Hindlimb muscle (tissue), 1 donor: ENCODE data around the gene MOSPD3. TPM values are rescaled to one million over a fixed set of nuclear protein-coding genes. Genes with fewer than 3 reads are reported as not detected.

ENCODE experiments used
- DNase-seq: peaks from one replicate; pipeline ENCODE4 v3.0.0-alpha.2; 2013
- polyA plus RNA-seq: library from polyadenylated mRNA; unstranded; fragments of 120-200 nt; gene quantifications from one replicate; pipeline ENCODE4 v1.2.1, GENCODE V29; 2013; ENCODE audit not compliant: insufficient read length

The MOSPD3 gene
- polyA plus RNA-seq, 1 donor = 17.9 TPM

DNA sequence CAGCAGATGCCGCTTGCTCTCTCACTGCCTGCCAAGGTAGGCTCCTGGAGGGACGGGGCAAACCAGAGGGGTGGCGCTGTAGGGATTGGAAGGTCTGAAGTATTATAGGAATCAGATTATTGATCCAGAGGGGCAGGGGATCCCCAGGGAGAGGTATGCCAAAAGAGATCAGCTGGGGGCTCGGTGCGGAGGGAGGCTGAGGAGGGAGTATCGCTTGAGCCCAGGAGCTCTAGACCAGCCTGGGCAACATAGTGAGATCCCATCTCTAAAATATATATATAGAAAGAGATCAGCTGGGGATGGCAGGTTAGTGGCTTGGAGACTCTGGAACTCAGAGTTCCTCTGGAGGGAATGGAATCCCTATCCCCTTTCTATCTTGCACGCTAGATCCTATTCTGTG, 17.2 kb upstream of the MOSPD3 start:
- no peak for DNase-seq

DNA sequence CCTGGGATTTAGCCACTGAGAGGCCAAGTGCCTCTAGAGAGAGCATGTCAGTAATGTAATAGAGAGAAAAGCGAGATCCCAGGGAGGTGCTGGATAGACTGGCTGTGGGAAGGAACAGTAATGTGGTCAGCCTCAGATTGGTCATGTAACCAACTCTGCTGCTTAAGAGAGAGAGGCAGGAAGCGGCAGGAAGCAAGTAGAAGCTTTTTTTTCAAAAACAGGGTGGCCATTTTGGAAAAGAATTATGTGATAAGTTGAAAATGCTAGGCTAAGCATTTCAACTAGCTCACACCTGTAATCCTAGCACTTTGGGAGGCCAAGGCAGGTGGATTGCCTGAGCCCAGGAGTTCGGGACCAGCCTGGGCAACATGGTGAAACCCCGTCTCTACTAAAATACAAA, 13.9 kb upstream of the MOSPD3 start:
- no peak for DNase-seq

DNA sequence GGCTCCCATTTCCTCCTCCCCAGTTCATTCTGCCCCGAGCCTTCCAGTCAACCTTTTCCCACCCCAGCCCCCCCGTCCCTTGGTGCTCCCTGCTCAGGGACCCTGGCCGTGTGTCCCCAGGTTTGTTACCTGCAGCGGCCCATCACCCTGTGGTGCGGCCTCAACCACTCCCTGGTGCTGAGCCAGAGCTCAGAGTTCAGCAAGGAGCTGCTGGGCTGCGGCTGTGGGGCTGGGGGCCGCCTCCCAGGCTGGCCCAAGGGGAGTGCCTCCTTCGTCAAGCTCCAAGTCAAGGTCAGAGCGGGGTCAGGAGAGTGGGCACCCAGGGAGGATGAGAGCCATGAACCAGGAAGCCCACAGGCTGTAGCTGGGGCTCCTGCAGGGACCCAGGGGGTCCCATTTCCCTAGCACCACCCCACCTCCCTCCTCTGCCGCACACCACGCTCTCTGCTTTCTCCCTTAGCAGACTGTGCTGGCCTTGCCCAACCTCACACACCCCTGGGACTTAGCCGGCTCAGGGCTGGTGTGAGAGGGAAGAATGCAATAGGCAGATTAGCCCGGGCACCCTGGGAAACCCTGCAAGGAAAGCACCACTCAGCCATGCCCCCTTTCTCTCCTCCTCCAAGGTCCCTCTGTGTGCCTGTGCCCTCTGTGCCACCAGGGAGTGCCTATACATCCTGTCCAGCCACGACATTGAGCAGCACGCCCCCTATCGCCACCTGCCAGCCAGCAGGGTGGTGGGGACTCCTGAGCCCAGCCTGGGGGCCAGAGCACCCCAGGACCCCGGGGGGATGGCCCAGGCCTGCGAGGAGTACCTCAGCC, 12.2 kb upstream of the MOSPD3 start:
- DNase-seq = no peak

DNA sequence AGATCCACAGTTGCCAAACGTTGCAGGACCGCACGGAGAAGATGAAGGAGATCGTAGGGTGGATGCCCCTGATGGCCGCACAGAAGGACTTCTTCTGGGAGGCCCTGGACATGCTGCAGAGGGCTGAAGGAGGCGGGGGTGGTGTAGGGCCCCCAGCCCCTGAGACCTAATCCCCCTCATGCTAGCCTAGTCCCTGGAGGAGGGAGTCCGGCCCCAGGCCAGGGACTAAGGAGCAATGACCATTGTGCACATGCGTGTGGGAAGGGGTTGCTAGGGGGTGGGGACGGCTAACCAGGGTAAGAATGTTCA, 11.7 kb upstream of the MOSPD3 start:
- no peak for DNase-seq

DNA sequence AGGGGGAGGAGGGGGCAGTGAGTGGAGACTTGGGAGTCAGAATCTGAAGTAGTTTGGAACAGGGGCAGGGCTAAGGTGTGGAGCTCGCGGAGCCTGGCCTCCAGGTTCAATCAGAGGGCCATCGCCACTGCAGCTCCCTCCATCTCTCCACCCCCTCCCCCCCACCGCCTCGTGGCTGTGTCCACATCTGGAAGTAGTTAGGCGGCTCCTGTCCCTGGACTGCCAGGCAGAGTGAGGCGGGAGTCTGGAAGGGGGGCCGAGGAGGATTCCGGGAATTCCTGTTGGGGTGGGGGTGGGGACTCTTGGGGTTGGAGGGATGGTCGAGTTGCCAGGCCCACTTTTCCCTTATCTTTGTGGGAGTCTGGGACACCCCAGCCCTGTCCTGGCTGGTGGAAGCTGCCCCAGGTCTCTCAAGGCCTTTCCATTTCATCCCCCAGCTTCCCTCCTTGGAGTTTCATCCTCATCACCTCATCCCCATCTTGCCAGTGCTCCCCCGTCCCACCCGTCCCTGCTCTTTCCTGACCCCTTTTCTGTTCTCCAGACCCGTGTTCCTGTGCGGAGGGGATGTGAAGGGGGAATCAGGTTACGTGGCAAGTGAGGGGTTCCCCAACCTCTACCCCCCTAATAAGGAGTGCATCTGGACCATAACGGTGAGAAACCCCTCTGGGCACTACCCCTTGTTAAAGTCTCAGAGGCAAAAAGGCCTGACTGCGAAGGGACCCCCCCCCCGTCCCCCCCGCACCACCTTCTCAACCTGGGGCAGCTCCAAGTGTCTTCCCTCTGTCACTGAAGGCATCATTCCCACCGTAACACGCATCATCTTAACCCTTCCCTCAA, 9.2 kb upstream of the MOSPD3 start:
- DNase-seq = peak; percentile 88

DNA sequence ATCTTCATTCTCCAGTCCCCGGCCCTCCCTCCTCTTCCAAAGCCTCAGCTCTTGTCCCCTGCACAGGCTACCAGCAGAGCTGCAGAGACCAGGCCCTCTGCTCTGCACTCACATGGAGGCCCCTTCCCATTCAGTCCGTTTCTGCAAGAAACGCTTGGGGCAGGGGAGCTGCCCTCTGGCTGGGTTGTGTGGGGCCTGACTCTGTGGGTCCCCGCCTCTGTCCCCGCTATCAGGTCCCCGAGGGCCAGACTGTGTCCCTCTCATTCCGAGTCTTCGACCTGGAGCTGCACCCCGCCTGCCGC, 8.7 kb upstream of the MOSPD3 start:
- no peak for DNase-seq

DNA sequence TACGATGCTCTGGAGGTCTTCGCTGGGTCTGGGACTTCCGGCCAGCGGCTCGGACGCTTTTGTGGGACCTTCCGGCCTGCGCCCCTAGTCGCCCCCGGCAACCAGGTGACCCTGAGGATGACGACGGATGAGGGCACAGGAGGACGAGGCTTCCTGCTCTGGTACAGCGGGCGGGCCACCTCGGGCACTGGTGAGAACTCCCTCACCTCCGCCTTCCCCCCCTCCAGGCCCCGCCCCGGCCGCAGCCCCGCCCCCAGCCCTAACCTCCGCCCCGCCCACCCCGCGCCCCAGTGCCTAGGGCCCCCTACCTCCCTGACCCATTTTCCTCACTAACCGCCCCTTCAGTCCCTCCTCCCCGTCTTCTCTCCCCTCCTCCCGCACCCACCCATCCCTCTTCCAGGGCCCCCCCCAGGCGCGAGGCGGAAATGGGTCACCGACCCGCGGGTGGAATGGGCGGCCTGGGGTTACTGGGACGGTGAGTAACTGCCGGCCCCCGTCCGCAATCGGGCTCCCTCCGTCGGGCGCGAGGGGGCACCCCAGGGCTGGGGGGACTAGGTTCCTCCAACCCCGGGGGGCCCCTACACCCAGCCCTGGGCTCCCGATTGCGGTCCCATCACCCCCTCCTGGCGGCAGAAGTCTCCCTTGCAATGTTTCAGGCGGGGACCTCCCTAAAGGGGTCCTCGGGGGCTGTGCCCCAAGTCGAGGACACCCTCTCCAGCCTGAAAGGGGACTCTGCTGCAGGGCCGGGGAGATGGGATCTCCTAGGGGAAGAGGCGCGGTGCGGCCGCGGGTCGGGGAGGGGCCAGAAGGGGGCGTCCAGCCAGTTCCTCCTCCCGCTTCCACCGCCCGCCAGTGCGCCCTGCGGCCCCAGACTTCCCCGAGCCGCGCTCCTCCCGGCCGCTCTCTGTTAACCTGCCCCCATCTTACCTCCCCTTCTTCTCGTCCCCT, 8.0 kb upstream of the MOSPD3 start:
- no peak for DNase-seq

DNA sequence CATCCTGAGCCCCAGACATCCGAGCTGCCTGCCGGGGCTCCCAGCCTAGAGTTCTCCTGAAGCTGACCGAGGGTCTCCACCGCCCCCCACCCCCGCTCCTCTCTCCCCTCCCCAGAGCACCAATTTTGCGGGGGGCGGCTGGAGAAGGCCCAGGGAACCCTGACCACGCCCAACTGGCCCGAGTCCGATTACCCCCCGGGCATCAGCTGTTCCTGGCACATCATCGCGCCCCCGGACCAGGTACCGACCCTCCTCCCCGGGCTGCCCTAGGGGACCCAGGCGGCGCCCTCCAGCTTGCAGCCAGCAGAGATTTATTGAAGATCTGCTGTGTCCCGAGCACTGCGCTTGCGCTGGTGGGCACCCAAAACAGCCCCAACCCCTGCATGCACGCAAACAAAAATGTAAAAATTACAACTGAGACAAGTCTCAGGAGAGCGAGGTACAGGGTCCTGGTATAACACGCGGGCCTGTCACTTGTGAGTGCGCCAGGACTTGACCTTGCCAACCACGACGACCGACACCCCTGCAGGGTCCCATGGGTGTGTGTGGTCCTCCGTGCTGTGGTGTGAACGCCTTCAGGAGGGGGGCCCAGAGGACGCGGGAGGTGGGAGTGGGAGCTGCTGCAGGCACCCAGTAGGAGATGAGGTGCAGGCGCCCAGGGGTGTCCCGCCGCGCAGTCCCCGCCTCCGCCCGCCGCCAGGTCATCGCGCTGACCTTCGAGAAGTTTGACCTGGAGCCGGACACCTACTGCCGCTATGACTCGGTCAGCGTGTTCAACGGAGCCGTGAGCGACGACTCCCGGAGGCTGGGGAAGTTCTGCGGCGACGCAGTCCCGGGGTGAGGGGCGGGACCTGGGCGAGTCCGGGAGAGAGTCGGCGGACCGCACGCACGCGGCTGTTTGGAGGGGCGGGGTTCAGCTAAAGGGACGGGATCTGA, 7.1 kb upstream of the MOSPD3 start:
- no peak for DNase-seq

DNA sequence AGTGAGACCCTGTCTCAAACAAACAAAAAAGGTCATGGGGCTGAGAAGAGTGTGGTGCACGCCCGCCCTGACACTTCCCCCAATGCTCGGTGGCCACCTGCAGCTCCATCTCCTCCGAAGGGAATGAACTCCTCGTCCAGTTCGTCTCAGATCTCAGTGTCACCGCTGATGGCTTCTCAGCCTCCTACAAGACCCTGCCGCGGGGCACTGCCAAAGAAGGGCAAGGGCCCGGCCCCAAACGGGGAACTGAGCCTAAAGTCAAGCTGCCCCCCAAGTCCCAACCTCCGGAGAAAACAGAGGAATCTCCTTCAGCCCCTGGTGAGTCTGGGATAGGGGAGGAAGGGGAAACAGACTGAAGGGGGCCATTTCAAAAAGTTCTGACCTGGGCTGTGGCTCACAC, 6.0 kb upstream of the MOSPD3 start:
- no peak for DNase-seq

DNA sequence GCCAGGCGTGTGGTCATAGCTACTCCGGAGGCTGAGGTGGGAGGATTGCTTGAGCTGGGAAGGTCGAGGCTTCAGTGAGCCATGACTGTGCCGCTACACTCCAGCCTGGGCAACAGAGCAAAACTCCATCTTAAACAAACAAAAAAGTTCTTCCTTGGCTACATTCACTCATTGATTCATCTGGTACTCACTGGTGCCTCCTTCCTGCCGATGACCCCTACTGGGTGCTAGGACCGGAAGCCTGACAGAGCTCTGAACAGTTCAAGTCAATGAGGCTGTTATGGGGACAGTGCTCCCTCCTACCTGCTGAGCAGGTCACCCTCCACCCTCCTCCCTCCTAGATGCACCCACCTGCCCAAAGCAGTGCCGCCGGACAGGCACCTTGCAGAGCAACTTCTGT, 5.2 kb upstream of the MOSPD3 start:
- DNase-seq = no peak

DNA sequence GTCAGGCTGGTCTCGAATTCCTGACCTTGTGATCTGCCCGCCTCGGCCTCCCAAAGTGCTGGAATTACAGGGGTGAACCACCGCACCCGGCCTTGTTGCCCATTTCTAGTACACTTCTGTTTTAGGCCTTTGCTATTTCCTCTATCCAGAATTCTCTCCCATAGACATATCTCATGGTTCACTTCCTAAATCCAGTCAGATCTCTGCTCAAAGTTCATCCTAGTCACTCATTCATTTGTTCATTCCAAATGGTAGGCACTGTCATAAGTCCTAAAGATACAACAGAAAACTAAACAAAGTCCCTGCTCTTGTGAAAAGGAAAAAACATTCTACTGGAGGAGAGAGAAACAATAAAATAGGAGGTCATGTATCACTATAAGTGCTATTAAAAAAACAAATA, 2.4 kb upstream of the MOSPD3 start:
- DNase-seq = no peak

DNA sequence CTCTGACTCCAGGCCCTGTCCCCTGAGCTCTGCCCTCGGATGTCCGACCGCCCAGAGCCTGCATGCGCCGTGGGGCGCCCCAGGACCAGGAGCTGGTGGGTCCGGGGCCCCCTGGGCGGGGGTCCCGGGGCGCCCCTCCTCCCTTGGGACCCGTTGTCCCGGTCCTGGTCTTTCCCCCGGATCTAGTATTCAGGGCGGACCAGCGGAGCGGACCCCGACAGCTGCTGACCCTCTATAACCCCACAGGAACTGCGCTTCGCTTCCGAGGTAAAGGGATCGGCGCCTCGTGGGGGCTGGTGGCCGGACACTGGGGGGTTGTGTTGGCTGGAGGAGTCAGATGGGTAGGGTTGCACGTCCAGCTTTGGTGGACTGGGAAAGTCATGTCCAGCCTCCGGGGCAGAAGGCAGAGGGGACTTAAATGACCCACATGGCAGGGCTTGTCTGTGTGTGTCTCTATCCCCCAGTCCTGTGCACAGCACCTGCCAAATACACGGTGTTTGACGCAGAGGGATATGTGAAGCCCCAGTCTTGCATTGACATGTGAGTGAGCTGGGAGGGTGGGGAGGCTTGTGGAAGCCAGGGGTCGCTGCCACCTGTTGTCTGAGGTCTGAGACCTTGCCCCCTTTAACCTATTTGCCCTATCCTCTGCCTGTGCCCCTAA, 520 bp downstream of the MOSPD3 start:
- no peak for DNase-seq

DNA sequence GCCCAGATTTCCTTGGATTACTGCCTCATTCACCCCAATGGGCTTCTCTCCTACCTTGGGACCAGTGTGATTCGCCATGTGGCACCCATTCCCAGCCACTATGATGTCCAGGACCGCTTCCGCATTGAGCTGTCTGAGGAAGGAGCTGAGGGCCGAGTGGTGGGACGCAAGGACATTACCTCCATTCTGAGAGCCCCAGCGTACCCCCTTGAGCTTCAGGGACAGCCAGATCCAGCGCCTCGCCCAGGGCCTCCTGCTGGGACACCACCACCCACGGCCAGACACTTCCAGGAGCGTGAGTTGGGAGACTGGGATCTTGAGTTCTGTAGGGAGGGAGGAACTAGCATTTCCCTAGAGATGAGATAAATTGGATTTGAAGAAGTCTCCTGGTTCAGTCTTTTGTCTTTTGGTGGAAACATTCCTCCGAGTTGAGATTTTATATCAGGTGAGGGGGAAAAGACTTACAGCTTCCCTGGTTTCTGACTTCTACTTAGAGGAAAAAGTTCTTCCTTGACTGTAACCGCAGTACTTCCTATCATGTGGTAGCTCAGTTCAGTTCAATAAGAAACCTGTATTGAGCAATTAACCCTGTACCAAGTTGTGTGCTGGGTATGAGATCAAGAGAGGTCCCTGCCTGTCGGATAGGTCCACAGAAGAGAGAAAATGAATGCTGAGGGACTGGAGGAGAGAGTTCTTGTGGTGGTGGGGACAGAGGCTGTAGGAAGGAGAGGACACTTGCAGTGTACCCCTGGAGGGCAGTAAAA, 1.3 kb downstream of the MOSPD3 start:
- no peak for DNase-seq

DNA sequence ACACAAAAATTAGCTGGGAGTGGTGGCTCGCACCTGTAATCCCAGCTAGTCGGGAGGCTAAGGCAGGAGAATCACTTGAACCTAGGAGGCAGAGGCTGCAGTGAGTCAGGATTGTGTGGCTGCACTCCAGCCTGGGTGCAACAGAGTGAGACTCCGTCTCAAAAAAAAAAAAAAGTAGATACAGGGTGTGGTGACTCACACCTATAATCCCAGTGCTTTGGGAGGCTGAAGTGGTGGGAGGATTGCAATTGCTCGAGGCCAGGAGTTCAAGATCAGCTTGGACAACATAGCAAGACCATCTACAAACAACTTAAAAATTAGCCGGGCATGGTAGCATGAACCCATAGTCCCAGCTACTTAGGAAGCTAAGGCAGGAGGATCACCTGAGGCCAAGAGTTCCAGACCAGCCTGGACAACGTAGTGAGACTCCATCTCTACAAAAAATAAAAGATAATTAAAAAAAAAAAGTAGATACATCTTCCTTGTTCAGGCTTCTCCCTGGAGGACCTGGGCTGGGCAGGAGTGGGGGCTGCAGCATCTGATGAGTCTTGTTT, 2.0 kb downstream of the MOSPD3 start:
- DNase-seq = no peak

DNA sequence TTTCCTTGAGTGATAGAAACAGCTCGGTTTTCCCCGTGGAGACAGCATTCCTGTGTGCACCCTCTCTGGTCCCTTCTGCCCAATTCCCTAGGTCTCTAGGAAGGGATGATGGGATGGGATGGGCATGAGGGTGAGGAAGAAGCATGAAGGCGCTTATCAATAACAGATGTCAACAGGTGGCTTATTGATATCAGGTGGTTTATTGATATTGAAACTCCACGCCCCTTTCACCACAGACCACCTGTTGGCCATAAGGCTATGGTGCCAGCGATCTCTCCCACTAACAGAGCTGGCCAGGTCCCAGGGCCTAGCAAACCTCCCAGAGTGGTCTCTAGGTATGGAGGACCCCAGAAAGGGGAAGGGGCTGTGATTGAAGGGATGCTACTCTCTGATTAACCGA, 7.9 kb downstream of the MOSPD3 start:
- DNase-seq = no peak

DNA sequence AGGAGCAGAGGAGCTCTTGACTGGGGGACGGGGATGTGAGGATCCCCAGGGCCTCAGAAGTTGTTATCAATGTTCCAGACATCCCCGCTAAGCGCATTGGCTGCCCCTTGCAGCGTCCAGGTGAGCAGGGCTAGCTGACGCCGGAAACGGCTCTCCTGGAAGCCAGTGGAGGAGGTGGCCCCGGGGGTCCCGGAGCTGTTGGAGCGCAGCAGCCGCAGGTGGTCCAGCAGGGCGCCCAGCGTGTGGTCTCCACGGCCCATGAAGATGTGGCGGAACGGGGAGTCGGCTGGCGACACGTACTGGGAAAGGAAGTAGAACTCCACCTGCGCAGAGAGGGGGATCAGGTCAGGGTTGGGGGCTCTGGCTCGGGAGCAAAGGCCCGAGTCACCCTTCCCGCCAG, 8.5 kb downstream of the MOSPD3 start:
- no peak for DNase-seq

DNA sequence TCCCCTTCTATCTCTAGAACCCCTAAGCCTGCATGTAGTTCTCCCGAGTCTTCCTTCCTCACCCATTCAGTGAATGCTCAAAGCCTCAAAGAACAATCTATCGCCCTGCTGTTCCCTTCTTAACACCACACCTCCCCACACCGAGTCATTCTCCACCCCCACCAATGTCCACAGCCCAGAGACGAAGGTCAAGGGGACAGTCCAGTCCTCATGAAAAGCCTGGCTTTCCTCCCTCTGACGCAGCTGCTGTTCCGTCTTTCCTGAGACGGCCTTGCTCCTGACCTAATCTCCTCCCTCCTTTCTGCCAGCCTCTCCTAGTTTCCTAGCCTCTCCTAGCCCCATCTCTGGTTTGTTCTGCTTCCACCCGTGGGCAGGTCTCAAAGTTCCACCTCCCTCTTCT, 9.2 kb downstream of the MOSPD3 start:
- no peak for DNase-seq

DNA sequence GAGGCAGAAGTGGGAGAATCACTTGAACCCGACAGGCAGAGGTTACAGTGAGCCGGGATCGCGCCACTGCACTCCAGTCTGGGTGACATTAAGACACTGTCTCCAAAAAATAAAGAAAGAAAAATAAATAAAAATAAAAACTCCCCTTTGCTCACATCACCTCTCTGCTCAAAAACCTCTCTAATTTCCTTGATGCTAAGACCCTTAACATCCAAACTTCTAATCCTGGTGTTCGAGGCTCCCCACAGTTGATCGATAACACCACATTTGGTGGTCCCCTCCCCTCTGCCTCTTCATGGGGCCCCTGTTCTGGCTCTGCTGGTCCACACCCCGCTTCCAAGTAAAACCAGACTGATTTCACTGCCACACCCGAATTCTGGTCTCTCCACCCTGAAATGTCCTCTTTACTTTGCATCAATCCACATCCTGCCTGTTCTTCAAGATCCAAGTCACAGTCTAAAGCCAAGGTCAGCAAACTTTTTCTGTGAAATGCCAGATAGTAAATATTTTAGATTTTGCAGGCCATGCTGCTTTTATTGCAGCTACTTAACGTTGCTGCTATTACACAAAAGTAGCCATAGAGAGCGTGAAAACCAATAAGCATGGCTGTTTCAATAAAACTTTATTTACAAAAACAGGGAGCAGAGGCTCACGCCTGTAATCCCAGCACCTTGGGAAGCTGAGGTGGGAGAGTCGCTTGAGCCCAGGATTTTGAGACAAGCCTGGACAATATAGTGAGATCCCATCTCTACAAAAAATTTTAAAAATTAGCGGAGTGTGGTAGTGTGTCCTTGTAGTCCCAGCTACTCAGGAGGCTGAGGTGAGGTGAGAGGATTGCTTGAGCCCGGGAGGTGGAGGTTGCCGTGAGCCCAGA, 11.8 kb downstream of the MOSPD3 start:
- no peak for DNase-seq

DNA sequence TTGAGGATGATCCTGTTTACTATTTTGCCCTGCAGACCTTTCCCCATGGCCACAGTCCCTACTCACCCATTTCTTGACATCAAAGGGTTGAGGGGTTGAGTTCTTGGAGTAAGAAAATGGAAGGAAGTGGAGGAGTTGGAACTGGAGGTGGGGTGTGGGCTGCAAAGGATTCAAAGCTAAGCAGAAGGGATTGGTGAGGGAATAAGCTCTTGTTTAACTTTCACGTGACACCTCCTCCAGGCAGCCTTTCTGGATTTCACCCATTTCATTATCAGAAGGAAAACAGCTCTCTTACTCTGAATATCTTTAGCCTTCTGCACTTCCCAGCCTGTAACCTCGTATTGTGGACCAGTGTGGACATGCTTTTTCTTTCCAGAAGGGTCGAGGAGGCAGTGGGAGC, 13.7 kb downstream of the MOSPD3 start:
- DNase-seq = no peak
